HepG2 (cell line): ENCODE measurements around the gene DIPK1B. TPM values are rescaled to one million over a fixed set of nuclear protein-coding genes. Genes with fewer than 3 reads are reported as not detected.

Source experiments
- ARHGAP35 ChIP-seq: sonication (generic); formaldehyde crosslinking; IDR thresholded peaks from 2 replicates; pipeline ENCODE4 v1.9.0; 2022; ENCODE audit warnings: mild to moderate bottlenecking, inconsistent platforms, moderate library complexity, missing genetic modification reagents, borderline replicate concordance
- DPF2 ChIP-seq: sonication (generic); formaldehyde crosslinking; IDR thresholded peaks from 2 replicates; pipeline ENCODE4 v1.4.0; 2020; ENCODE audit warnings: mild to moderate bottlenecking, low read depth, missing genetic modification reagents, borderline replicate concordance
- FOXA3 ChIP-seq: IDR thresholded peaks from 2 replicates; pipeline ENCODE4 v1.6.1; 2016; ENCODE audit warnings: missing genetic modification reagents, missing compliant biosample characterization
- KDM5B ChIP-seq: sonication (generic); formaldehyde crosslinking; IDR thresholded peaks from 2 replicates; pipeline ENCODE4 v1.4.0; 2020; ENCODE audit warnings: missing genetic modification reagents, mild to moderate bottlenecking, borderline replicate concordance
- MEIS2 ChIP-seq: sonication (generic); formaldehyde crosslinking; IDR thresholded peaks from 2 replicates; pipeline ENCODE4 v1.9.0; 2021; ENCODE audit warnings: mild to moderate bottlenecking, missing genetic modification reagents
- MTF1 ChIP-seq: sonication (generic); formaldehyde crosslinking; IDR thresholded peaks from 2 replicates; pipeline ENCODE4 v1.5.0; 2020; ENCODE audit warnings: missing genetic modification reagents
- MYC ChIP-seq: sonication (generic); formaldehyde crosslinking; IDR thresholded peaks from 2 replicates; pipeline ENCODE4 v1.9.0; 2021; ENCODE audit warnings: missing genetic modification reagents, borderline replicate concordance
- PPARG ChIP-seq: conservative IDR thresholded peaks from 2 replicates; pipeline ENCODE4 v1.6.1; 2016; ENCODE audit warnings: missing biosample characterization, missing genetic modification reagents
- RXRB ChIP-seq: IDR thresholded peaks from 2 replicates; pipeline ENCODE4 v1.6.1; 2016; ENCODE audit warnings: borderline replicate concordance, missing genetic modification reagents, missing compliant biosample characterization
- SMAD9 ChIP-seq: sonication (generic); formaldehyde crosslinking; IDR thresholded peaks from 2 replicates; pipeline ENCODE4 v1.5.1; 2020; ENCODE audit warnings: mild to moderate bottlenecking, missing genetic modification reagents
- ZFP41 ChIP-seq: sonication (generic); formaldehyde crosslinking; IDR thresholded peaks from 2 replicates; pipeline ENCODE4 v1.4.0; 2020; ENCODE audit warnings: mild to moderate bottlenecking, missing genetic modification reagents, borderline replicate concordance
- ZNF143 ChIP-seq: sonication (generic); formaldehyde crosslinking; IDR thresholded peaks from 2 replicates; pipeline ENCODE4 v1.4.0; 2020; ENCODE audit warnings: missing genetic modification reagents
- ZNF44 ChIP-seq: sonication (generic); formaldehyde crosslinking; IDR thresholded peaks from 2 replicates; pipeline ENCODE4 v1.5.1; 2020; ENCODE audit warnings: mild to moderate bottlenecking, missing genetic modification reagents
- ZNF746 ChIP-seq: sonication (generic); formaldehyde crosslinking; IDR thresholded peaks from 2 replicates; pipeline ENCODE4 v1.8.0; 2022; ENCODE audit warnings: mild to moderate bottlenecking, missing genetic modification reagents
- polyA plus RNA-seq, 8 experiments: library from polyadenylated mRNA; depleted of rRNA in 3 of 8; stranded (reverse) in 7 of 8; unstranded in 1 of 8; fragments of >200 nt; fragmentation: Illumina TruSeq in 4 of 8; extraction: Trizol in 4 of 8; gene quantifications; 2 replicates each; pipeline versions ENCODE4 v1.2.1 to v1.2.3, GENCODE V29; 2011 to 2016; ENCODE audit warnings: low read depth in 4 of 8, missing spikeins in 1 of 8, mixed read lengths in 1 of 8; ENCODE audit not compliant: insufficient read depth in 1 of 8
- total RNA-seq, 5 experiments: library from RNA; depleted of rRNA; stranded (reverse); fragments of >200 nt; fragmentation: Illumina TruSeq; extraction: Trizol; gene quantifications; 2 replicates each; pipeline ENCODE4 v1.2.3, GENCODE V29; 2016; ENCODE audit warnings: low read depth in 1 of 5
- TF ChIP-seq, protein P1 (sequence below): sonication (generic); formaldehyde crosslinking; IDR thresholded peaks from 2 replicates; pipeline ENCODE4 v1.8.0; 2022; ENCODE audit warnings: low read depth, missing genetic modification reagents
- TF ChIP-seq, protein P2 (sequence below): sonication (generic); formaldehyde crosslinking; IDR thresholded peaks from 2 replicates; pipeline ENCODE4 v1.4.0; 2020; ENCODE audit warnings: missing genetic modification reagents
- TF ChIP-seq, protein P3 (sequence below): IDR thresholded peaks from 2 replicates; pipeline ENCODE4 v1.4.0; 2020; ENCODE audit warnings: mild to moderate bottlenecking, missing genetic modification reagents
- TF ChIP-seq, protein P4 (sequence below): sonication (generic); formaldehyde crosslinking; IDR thresholded peaks from 2 replicates; pipeline ENCODE4; 2020; ENCODE audit warnings: missing genetic modification reagents, mild to moderate bottlenecking, borderline replicate concordance

The DIPK1B gene
- total and polyA plus RNA-seq, 2 of the 13 experiments (the other 11 are each of a cell fraction or from before 2014, with no cell fraction given), result 0.18 to 3.9 TPM

DNA sequence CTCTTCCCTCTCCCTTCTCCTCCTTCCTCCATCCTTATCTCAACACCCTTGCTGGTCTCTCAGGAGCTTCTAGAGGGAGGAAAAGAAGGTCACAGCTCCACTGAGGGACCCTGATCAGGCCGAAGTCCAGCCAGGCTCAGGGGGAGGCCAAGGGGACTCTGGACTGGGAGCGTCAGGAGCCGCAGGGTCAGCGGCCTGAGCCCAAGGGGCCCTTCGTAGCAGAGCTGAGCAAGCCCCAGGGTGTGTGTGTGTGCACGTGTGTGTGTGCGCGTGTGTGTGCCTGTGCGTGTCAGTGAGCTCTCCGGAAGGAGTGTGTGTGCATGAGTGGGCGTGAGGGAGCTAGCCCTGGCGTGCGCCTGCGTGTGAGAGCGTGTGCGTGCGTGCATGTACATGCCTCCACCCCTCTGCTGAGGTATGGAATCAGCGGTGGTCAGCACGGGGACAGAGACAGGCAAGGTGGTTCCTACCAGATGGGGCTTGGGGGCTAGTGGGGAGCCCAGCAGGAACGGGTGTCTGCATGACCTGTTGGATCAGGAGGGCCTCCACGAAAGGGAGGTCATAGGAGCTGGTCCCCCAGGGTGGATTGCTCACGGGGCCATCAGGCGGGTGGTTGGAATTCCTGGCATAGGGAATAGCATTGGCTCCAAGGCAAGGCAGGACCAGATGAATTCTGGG is 15.1 kb upstream of the DIPK1B start (continued):
- TF ChIP-seq, protein P1, sequence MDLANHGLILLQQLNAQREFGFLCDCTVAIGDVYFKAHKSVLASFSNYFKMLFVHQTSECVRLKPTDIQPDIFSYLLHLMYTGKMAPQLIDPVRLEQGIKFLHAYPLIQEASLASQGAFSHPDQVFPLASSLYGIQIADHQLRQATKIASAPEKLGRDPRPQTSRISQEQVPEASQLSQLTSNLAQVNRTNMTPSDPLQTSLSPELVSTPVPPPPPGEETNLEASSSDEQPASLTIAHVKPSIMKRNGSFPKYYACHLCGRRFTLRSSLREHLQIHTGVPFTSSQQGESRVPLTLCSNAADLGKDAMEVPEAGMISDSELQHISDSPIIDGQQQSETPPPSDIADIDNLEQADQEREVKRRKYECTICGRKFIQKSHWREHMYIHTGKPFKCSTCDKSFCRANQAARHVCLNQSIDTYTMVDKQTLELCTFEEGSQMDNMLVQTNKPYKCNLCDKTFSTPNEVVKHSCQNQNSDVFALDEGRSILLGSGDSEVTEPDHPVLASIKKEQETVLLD, result 0 out of 2 replicates have a peak, but pooled peaks have one; percentile 26
- TF ChIP-seq, protein P2, sequence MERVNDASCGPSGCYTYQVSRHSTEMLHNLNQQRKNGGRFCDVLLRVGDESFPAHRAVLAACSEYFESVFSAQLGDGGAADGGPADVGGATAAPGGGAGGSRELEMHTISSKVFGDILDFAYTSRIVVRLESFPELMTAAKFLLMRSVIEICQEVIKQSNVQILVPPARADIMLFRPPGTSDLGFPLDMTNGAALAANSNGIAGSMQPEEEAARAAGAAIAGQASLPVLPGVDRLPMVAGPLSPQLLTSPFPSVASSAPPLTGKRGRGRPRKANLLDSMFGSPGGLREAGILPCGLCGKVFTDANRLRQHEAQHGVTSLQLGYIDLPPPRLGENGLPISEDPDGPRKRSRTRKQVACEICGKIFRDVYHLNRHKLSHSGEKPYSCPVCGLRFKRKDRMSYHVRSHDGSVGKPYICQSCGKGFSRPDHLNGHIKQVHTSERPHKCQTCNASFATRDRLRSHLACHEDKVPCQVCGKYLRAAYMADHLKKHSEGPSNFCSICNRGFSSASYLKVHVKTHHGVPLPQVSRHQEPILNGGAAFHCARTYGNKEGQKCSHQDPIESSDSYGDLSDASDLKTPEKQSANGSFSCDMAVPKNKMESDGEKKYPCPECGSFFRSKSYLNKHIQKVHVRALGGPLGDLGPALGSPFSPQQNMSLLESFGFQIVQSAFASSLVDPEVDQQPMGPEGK (CRISPR knock-in tag), result peak; percentile 65; the same call in 1 of the 2 replicates
- TF ChIP-seq FOXA3 (CRISPR knock-in tag), result peak; percentile 51; the same call in 1 of the 2 replicates
- peak; percentile 41; the same call in 1 of the 2 replicates for TF ChIP-seq ZNF746 (CRISPR knock-in tag)
- 0 out of 2 replicates have a peak, but pooled peaks have one; percentile 44 for TF ChIP-seq PPARG (CRISPR knock-in tag)
- 0 out of 2 replicates have a peak, but pooled peaks have one; percentile 53 for TF ChIP-seq ARHGAP35 (CRISPR knock-in tag)
- TF ChIP-seq SMAD9 (CRISPR knock-in tag), result no peak
- TF ChIP-seq MEIS2 (CRISPR knock-in tag), result peak; percentile 22; the same call in 1 of the 2 replicates
- TF ChIP-seq, protein P3, sequence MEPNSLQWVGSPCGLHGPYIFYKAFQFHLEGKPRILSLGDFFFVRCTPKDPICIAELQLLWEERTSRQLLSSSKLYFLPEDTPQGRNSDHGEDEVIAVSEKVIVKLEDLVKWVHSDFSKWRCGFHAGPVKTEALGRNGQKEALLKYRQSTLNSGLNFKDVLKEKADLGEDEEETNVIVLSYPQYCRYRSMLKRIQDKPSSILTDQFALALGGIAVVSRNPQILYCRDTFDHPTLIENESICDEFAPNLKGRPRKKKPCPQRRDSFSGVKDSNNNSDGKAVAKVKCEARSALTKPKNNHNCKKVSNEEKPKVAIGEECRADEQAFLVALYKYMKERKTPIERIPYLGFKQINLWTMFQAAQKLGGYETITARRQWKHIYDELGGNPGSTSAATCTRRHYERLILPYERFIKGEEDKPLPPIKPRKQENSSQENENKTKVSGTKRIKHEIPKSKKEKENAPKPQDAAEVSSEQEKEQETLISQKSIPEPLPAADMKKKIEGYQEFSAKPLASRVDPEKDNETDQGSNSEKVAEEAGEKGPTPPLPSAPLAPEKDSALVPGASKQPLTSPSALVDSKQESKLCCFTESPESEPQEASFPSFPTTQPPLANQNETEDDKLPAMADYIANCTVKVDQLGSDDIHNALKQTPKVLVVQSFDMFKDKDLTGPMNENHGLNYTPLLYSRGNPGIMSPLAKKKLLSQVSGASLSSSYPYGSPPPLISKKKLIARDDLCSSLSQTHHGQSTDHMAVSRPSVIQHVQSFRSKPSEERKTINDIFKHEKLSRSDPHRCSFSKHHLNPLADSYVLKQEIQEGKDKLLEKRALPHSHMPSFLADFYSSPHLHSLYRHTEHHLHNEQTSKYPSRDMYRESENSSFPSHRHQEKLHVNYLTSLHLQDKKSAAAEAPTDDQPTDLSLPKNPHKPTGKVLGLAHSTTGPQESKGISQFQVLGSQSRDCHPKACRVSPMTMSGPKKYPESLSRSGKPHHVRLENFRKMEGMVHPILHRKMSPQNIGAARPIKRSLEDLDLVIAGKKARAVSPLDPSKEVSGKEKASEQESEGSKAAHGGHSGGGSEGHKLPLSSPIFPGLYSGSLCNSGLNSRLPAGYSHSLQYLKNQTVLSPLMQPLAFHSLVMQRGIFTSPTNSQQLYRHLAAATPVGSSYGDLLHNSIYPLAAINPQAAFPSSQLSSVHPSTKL, result peak; percentile 67
- TF ChIP-seq MYC (CRISPR knock-in tag), result peak; percentile 73
- TF ChIP-seq KDM5B, result peak; percentile 69; the same call in 1 of the 2 replicates
- TF ChIP-seq DPF2 (CRISPR knock-in tag), result peak; percentile 85; the same call in 1 of the 2 replicates
- 0 out of 2 replicates have a peak, but pooled peaks have one; percentile 65 for TF ChIP-seq ZNF44
- 0 out of 2 replicates have a peak, but pooled peaks have one; percentile 29 for TF ChIP-seq ZFP41
- TF ChIP-seq, protein P4, sequence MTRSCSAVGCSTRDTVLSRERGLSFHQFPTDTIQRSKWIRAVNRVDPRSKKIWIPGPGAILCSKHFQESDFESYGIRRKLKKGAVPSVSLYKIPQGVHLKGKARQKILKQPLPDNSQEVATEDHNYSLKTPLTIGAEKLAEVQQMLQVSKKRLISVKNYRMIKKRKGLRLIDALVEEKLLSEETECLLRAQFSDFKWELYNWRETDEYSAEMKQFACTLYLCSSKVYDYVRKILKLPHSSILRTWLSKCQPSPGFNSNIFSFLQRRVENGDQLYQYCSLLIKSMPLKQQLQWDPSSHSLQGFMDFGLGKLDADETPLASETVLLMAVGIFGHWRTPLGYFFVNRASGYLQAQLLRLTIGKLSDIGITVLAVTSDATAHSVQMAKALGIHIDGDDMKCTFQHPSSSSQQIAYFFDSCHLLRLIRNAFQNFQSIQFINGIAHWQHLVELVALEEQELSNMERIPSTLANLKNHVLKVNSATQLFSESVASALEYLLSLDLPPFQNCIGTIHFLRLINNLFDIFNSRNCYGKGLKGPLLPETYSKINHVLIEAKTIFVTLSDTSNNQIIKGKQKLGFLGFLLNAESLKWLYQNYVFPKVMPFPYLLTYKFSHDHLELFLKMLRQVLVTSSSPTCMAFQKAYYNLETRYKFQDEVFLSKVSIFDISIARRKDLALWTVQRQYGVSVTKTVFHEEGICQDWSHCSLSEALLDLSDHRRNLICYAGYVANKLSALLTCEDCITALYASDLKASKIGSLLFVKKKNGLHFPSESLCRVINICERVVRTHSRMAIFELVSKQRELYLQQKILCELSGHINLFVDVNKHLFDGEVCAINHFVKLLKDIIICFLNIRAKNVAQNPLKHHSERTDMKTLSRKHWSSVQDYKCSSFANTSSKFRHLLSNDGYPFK (CRISPR knock-in tag), result no peak
- peak; percentile 83 for TF ChIP-seq RXRB (CRISPR knock-in tag)
- no peak for TF ChIP-seq MTF1 (CRISPR knock-in tag)
- TF ChIP-seq ZNF143 (CRISPR knock-in tag), result no peak
